Esophagus squamous epithelium (tissue), 5 donors: ENCODE data around the gene AKAP14. TPM values are rescaled to one million over a fixed set of nuclear protein-coding genes. Genes with fewer than 3 reads are reported as not detected.
A peak's percentile ranks its signal among the peaks of the same experiment; 100 is the strongest.

ENCODE experiments used
- DNase-seq: peaks from one replicate; lab custom pipeline; 2025; lab: John Stamatoyannopoulos, UW
- H3K27ac ChIP-seq, 4 donors: fragments of 200-600 bp; sonication (generic); one replicate each; pipeline ENCODE4 v1.5.1; 2016 to 2019; ENCODE audit warnings: mild to moderate bottlenecking in 1 of 4
- H3K27me3 ChIP-seq, 4 donors: fragments of 200-600 bp; sonication (generic); 1 replicate in 3 of 4; 2 replicates in 1 of 4; pipeline versions ENCODE4 v1.5.1 to v1.6.0; 2017 to 2021; ENCODE audit warnings: antibody characterized with exemption in 1 of 4
- H3K36me3 ChIP-seq, 3 donors: fragments of 200-600 bp; sonication (generic); one replicate each; pipeline ENCODE4 v1.5.1; 2016 to 2019
- H3K4me1 ChIP-seq, 3 donors: fragments of 200-600 bp; sonication (generic); one replicate each; pipeline ENCODE4 v1.5.1; 2017 to 2019
- H3K4me3 ChIP-seq, 4 donors: fragments of 200-600 bp; sonication (generic); 1 replicate in 3 of 4; 2 replicates in 1 of 4; pipeline ENCODE4 v1.5.1; 2016 to 2019; ENCODE audit warnings: mild to moderate bottlenecking in 2 of 4, moderate library complexity in 1 of 4
- H3K9me3 ChIP-seq, 3 donors: fragments of 200-600 bp; sonication (generic); one replicate each; pipeline ENCODE4 v1.5.1; 2016 to 2019
- CTCF ChIP-seq, 6 experiments: fragments of 450-650 bp in 4 of 6; fragments of 200-600 bp in 2 of 6; sonication (generic) in 2 of 6; IDR thresholded peaks; one replicate each; pipeline ENCODE4 v1.5.1; 2016 to 2019; ENCODE audit warnings: antibody characterized with exemption in 6 of 6, mild to moderate bottlenecking in 4 of 6, moderate library complexity in 4 of 6
- POLR2A ChIP-seq, 4 donors: fragments of 450-650 bp; IDR thresholded peaks; one replicate each; pipeline ENCODE4 v1.6.1; 2017; ENCODE audit warnings: antibody characterized with exemption in 4 of 4, mild to moderate bottlenecking in 4 of 4, moderate library complexity in 3 of 4
- WGBS, 2 donors: methylation state at CpG; one replicate each; pipeline ENCODE4 v1.1.5; 2018; 5-methylcytosine and 5-hydroxymethylcytosine counted together
- intact Hi-C: fragments of 100-400 bp; cut with DNase I; formaldehyde crosslinking; loops from one replicate; pipeline ENCODE4 v1.15.0; 2022
- total RNA-seq, 4 donors: library from RNA; depleted of rRNA; stranded (reverse); fragments of >200 nt; gene quantifications; one replicate each; pipeline ENCODE4 v1.1.0, GENCODE V29; 2016
- donor health status: DM: yes; HTN: yes; CAD: no.

The AKAP14 gene
- total RNA-seq, 4 donors from 2014 or later = not detected

GRCh38 chrX:119935215-119935874 is 39.7 kb downstream of the AKAP14 start:
- TF ChIP-seq CTCF (IDR thresholded peaks at IDR 0.05) (no peak), POLR2A (IDR thresholded peaks at IDR 0.05) (no peak)
- Histone ChIP-seq H3K36me3 (peaks cover 0 to 75% (median 0%) of the 10 kb centered on the region in 3 donors), H3K27me3 (no peaks in the 10 kb centered on the region), H3K4me3 (no peak overlapping the region), H3K9me3 (no peaks in the 10 kb centered on the region), H3K27ac (no peak overlapping the region), H3K4me1 (no peaks in the 10 kb centered on the region)
- WGBS, 2 donors = 80 to 97% methylated on average over 3 of the region's 3 CpGs
- intact Hi-C loops = no loop called here
- no peak for DNase-seq

GRCh38 chrX:119941336-119941735 is 45.6 kb downstream of the AKAP14 start:
- Histone ChIP-seq H3K27ac (no peak overlapping the region), H3K27me3 (no peaks in the 10 kb centered on the region), H3K9me3 (no peaks in the 10 kb centered on the region), H3K36me3 (peaks cover 0 to 18% (median 0%) of the 10 kb centered on the region in 3 donors), H3K4me3 (no peak overlapping the region), H3K4me1 (peaks cover 3 to 19% (median 8%) of the 10 kb centered on the region in 3 donors)
- intact Hi-C loops = no loop called here
- DNase-seq = no peak
- TF ChIP-seq CTCF (IDR thresholded peaks at IDR 0.05) (no peak), POLR2A (IDR thresholded peaks at IDR 0.05) (no peak)

- TF ChIP-seq CTCF (IDR thresholded peaks at IDR 0.05) (no peak), POLR2A (IDR thresholded peaks at IDR 0.05) (no peak)
- Histone ChIP-seq H3K36me3 (peaks cover 0 to 9% (median 0%) of the 10 kb centered on the region in 3 donors), H3K27me3 (no peaks in the 10 kb centered on the region), H3K9me3 (no peaks in the 10 kb centered on the region), H3K4me3 (peak overlapping the region; percentile 65 to 85 (median 76)), H3K4me1 (peaks cover 3 to 19% (median 8%) of the 10 kb centered on the region in 3 donors), H3K27ac (peak overlapping the region in 3 of 4 donors; percentile 86 to 92 (median 92))
- no peak for DNase-seq
- intact Hi-C loops = no loop called here
- WGBS, 2 donors = 47 to 60% methylated on average over 12 to 13 of the region's 13 CpGs
Observed at GRCh38 chrX:119942173-119942819, 46.6 kb downstream of the AKAP14 start.

- WGBS, 2 donors = 0 to 25% methylated on average over 14 of the region's 14 CpGs
- H3K4me1 ChIP-seq = peaks cover 3 to 19% (median 8%) of the 10 kb centered on the region in 3 donors
- TF ChIP-seq POLR2A (IDR thresholded peaks at IDR 0.05) (no peak), CTCF (IDR thresholded peaks at IDR 0.05) (no peak)
- no peaks in the 10 kb centered on the region for H3K9me3 ChIP-seq
- H3K27me3 ChIP-seq = no peaks in the 10 kb centered on the region
- peak overlapping the region; percentile 86 to 94 (median 92) for H3K27ac ChIP-seq
- intact Hi-C loops = no loop called here
- peaks cover 0 to 4% (median 0%) of the 10 kb centered on the region in 3 donors for H3K36me3 ChIP-seq
- DNase-seq = no peak
- H3K4me3 ChIP-seq = peak overlapping the region; percentile 65 to 85 (median 76)
Observed at GRCh38 chrX:119942831-119943184, 47.1 kb downstream of the AKAP14 start.
